ENCODE measurements around the gene KRTAP3-2.

KRTAP3-2 gene

GRCh38 chr17:41009936-41010335, 10.2 kb upstream of the KRTAP3-2 start:
- no peak for DNase-seq (ENCODE audit: low read depth)
- H3K4me3 ChIP-seq (ENCODE audit: low read depth, low read length) = no peak overlapping the region
- TF ChIP-seq, protein P1, sequence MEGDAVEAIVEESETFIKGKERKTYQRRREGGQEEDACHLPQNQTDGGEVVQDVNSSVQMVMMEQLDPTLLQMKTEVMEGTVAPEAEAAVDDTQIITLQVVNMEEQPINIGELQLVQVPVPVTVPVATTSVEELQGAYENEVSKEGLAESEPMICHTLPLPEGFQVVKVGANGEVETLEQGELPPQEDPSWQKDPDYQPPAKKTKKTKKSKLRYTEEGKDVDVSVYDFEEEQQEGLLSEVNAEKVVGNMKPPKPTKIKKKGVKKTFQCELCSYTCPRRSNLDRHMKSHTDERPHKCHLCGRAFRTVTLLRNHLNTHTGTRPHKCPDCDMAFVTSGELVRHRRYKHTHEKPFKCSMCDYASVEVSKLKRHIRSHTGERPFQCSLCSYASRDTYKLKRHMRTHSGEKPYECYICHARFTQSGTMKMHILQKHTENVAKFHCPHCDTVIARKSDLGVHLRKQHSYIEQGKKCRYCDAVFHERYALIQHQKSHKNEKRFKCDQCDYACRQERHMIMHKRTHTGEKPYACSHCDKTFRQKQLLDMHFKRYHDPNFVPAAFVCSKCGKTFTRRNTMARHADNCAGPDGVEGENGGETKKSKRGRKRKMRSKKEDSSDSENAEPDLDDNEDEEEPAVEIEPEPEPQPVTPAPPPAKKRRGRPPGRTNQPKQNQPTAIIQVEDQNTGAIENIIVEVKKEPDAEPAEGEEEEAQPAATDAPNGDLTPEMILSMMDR (IDR thresholded peaks at IDR 0.05; ENCODE audit: insufficient read depth, low read depth, low read length, missing control alignments) = no peak

- H3K4me3 ChIP-seq (ENCODE audit: low read depth, low read length) = no peak overlapping the region
- TF ChIP-seq, protein P1 (IDR thresholded peaks at IDR 0.05; ENCODE audit: insufficient read depth, low read depth, low read length, missing control alignments) = no peak
- DNase-seq (ENCODE audit: low read depth) = no peak
Observed at GRCh38 chr17:41009301-41009760, 9.6 kb upstream of the KRTAP3-2 start.

DNA sequence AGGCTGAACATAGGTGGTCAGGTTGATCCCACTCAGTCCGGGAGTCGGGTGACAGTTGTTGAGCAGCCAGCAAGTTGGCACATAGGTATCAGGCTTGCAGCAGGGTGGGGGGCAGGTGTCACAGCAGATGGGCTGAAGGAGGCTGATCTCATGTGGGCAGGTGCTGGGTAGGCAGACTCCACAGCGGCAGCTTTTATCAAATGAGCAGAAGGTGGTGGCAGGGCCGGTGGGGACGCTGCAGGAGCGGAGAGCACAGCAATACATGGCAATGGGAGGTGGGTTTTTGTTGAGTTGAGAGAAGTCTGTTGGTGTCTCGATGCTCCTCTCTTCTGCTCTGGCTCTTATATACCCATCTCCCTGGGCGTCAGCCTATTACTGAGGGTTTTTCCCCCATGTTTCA, 9.1 kb upstream of the KRTAP3-2 start, which contains the start of gene KRTAP3-1:
Gene KRTAP3-1, minus strand, starts transcription at position 318 of the 400 bp plus-strand sequence. Its CDS starts 54 bp downstream, at position 264.
- TF ChIP-seq, protein P1 (IDR thresholded peaks at IDR 0.05; ENCODE audit: insufficient read depth, low read depth, low read length, missing control alignments) = no peak
- no peak for DNase-seq (ENCODE audit: low read depth)

DNA sequence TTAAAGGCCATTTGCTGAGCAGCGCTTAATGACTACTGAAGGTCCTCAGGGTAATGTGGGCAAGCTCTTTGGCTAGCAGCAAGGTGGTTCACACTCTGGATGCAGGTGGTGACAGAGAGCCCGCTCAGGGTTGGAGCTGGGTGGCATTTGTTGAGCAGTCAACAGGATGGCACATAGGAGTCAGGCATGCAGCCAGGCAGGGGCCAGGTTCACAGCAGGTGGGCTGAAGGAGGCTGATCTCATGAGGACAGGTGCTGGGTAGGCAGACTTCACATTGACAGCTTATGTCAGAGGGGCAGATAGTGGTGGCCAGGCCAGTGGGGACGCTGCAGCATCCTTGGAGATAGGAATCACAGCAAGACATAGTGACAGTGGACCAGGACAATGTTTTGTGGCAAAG, 4.7 kb upstream of the KRTAP3-2 start:
- no peak overlapping the region for H3K4me3 ChIP-seq (ENCODE audit: low read depth, low read length)
- TF ChIP-seq, protein P1 (IDR thresholded peaks at IDR 0.05; ENCODE audit: insufficient read depth, low read depth, low read length, missing control alignments) = no peak
- DNase-seq (ENCODE audit: low read depth) = no peak

More for the DNA sequence above, 9.1 kb upstream of the KRTAP3-2 start, which contains the start of gene KRTAP3-1:
- no peak within 1 kb of the TSS for H3K4me3 ChIP-seq (ENCODE audit: low read depth, low read length)

DNA sequence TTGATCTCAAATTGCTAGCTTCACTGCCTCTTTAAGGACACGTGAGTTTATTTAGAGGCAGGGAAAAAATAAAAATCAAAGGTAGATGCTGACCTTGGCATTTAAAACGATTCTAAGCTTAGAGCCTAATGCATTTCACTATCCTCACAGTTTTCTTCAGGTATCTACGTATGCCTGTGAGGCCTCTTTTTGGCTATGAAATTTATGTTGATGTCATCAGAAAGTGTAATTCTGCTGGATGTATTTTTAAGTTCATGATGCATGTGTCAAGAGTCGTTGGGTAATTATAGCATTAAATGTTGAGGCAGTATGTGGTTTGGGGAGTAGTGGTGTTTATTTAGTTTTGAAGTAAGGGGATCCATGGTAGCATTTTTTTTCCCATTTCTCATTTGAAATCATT, 4.2 kb upstream of the KRTAP3-2 start:
- H3K4me3 ChIP-seq (ENCODE audit: low read depth, low read length) = no peak overlapping the region
- no peak for DNase-seq (ENCODE audit: low read depth)
- TF ChIP-seq, protein P1 (IDR thresholded peaks at IDR 0.05; ENCODE audit: insufficient read depth, low read depth, low read length, missing control alignments) = no peak

GRCh38 chr17:41002814-41003213, 3.1 kb upstream of the KRTAP3-2 start:
- DNase-seq (ENCODE audit: low read depth) = no peak
- TF ChIP-seq, protein P1 (IDR thresholded peaks at IDR 0.05; ENCODE audit: insufficient read depth, low read depth, low read length, missing control alignments) = no peak
- H3K4me3 ChIP-seq (ENCODE audit: low read depth, low read length) = no peak overlapping the region

DNA sequence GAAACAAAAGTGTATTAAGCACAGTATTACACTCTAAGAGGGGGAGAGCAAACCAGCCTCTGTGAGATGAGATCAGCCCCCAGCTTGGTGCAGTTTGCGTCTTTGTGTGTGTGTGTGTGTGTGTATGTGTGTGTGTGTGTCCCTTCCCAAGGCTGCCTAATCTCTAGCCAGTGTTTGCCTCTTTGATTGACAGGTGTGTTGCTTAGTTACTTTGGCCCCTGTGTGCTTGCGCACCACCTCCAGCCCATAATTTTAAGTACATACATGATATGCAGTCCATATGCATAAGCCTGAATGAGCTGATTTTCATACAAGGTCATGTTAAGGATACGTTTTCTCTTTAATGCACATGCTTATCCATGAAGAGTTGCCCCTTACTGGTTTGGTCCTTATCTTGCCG, 2.1 kb upstream of the KRTAP3-2 start:
- no peak for DNase-seq (ENCODE audit: low read depth)
- H3K4me3 ChIP-seq (ENCODE audit: low read depth, low read length) = no peak overlapping the region
- TF ChIP-seq, protein P1 (IDR thresholded peaks at IDR 0.05; ENCODE audit: insufficient read depth, low read depth, low read length, missing control alignments) = no peak

Measured in GM12865 (cell line).